Endothelial cell of umbilical vein (primary cell): ENCODE data around the gene CCDC6. TPM values are rescaled to one million over a fixed set of nuclear protein-coding genes. Genes with fewer than 3 reads are reported as not detected.

Experiments used
- BruUV-seq: library from RNA; stranded (reverse); fragments of 400-500 nt; replicated peaks from 2 replicates; lab custom pipeline; 2021; lab: Mats Ljungman, UMichigan
- CTCF ChIA-PET: fragments of 300-600, 350-600 bp; sonication (Branson Sonifier 250); formaldehyde crosslinking; loops from one replicate; lab custom pipeline; 2021; ENCODE audit warnings: antibody characterized with exemption, inconsistent platforms; lab: Charles Lee
- POLR2A ChIA-PET: fragments of 300-600, 350-600 bp; sonication (Branson Sonifier 250); formaldehyde crosslinking; loops from one replicate; lab custom pipeline; 2021; ENCODE audit warnings: antibody characterized with exemption, inconsistent platforms; lab: Charles Lee
- DNase-seq: peaks from one replicate; pipeline ENCODE4 v3.0.0-alpha.2; 2011; ENCODE audit warnings: low read depth, low spot score
- FAIRE-seq: peaks from 2 replicates; lab custom pipeline; 2011; peaks lifted over from hg19 to GRCh38; lab: Jason Lieb, UNC
- H2AFZ ChIP-seq: 2 replicates; pipeline ENCODE4 v1.6.0; 2012; ENCODE audit warnings: low read depth, low read length, control low read depth, inconsistent platforms
- H3K27ac ChIP-seq: 2 replicates; pipeline ENCODE4 v1.5.1; 2011; ENCODE audit warnings: low read depth, mild to moderate bottlenecking, control low read depth, low read length, moderate library complexity; ENCODE audit not compliant: insufficient read depth
- H3K27me3 ChIP-seq, 2 experiments: 2 replicates each; pipeline versions ENCODE4 v1.6.0 to v1.6.1; 2011; ENCODE audit warnings: low read length in 2 of 2, mixed read lengths in 1 of 2; ENCODE audit not compliant: control insufficient read depth in 2 of 2, insufficient read depth in 2 of 2
- H3K36me3 ChIP-seq, 2 experiments: 2 replicates in 1 of 2; 3 replicates in 1 of 2; pipeline ENCODE4 v1.5.1; 2011; ENCODE audit warnings: low read length in 2 of 2, mild to moderate bottlenecking in 1 of 2, moderate library complexity in 1 of 2; ENCODE audit not compliant: control insufficient read depth in 2 of 2, insufficient read depth in 2 of 2; ENCODE audit errors: extremely low read depth in 1 of 2
- H3K4me1 ChIP-seq: 3 replicates; pipeline ENCODE4 v1.5.1; 2011; ENCODE audit warnings: mild to moderate bottlenecking, low read length; ENCODE audit not compliant: control insufficient read depth, insufficient read depth; ENCODE audit errors: extremely low read depth
- H3K4me2 ChIP-seq: 2 replicates; pipeline ENCODE4 v1.6.1; 2011; ENCODE audit warnings: low read length, control low read depth, mixed read lengths; ENCODE audit not compliant: insufficient read depth
- H3K4me3 ChIP-seq, 3 experiments: fragments of 200-600 bp in 1 of 3; sonication (generic), shearing (Covaris generic) in 1 of 3; replicated peaks in 1 of 3; 2 replicates each; pipeline ENCODE4 v1.5.1; 2011 to 2016; ENCODE audit warnings: control low read depth in 3 of 3, low read length in 3 of 3, mild to moderate bottlenecking in 2 of 3, inconsistent platforms in 1 of 3, low read depth in 1 of 3, moderate library complexity in 1 of 3; ENCODE audit not compliant: insufficient read depth in 1 of 3
- H3K79me2 ChIP-seq: 2 replicates; pipeline ENCODE4 v1.6.0; 2012; ENCODE audit warnings: low read length, inconsistent platforms; ENCODE audit not compliant: control insufficient read depth, insufficient read depth
- H3K9ac ChIP-seq: replicated peaks from 2 replicates; pipeline ENCODE3; 2011; ENCODE audit warnings: low read length, control low read depth; ENCODE audit not compliant: insufficient read depth; ENCODE audit errors: extremely low read depth
- H3K9me1 ChIP-seq: replicated peaks from 3 replicates; pipeline ENCODE4 v1.6.0; 2011; ENCODE audit warnings: mild to moderate bottlenecking, low read length; ENCODE audit not compliant: control insufficient read depth, insufficient read depth; ENCODE audit errors: extremely low read depth
- H3K9me3 ChIP-seq: replicated peaks from 2 replicates; pipeline ENCODE4 v1.5.1; 2012; ENCODE audit warnings: low read length, inconsistent platforms; ENCODE audit not compliant: control insufficient read depth, insufficient read depth
- H4K20me1 ChIP-seq: replicated peaks from 2 replicates; pipeline ENCODE3; 2011; ENCODE audit warnings: mild to moderate bottlenecking, low read length; ENCODE audit not compliant: control insufficient read depth, insufficient read depth; ENCODE audit errors: extremely low read depth
- EZH2 ChIP-seq: IDR thresholded peaks from 2 replicates; pipeline ENCODE4 v1.6.1; 2012; ENCODE audit warnings: borderline replicate concordance, low read depth, mild to moderate bottlenecking, moderate library complexity, low read length, inconsistent platforms; ENCODE audit not compliant: severe bottlenecking
- GATA2 ChIP-seq: IDR thresholded peaks from 2 replicates; pipeline ENCODE4 v1.7.0; 2011; ENCODE audit warnings: low read depth, mild to moderate bottlenecking, moderate library complexity, mixed read lengths, low read length; ENCODE audit not compliant: insufficient read length, insufficient read depth
- JUN ChIP-seq: IDR thresholded peaks from 2 replicates; pipeline ENCODE4 v1.6.1; 2011; ENCODE audit warnings: borderline replicate concordance, low read depth; ENCODE audit not compliant: insufficient read length, insufficient read depth
- MYC ChIP-seq: IDR thresholded peaks from one replicate; pipeline ENCODE4 v1.6.1; 2011; ENCODE audit warnings: mild to moderate bottlenecking, low read depth, low read length
- POLR2A ChIP-seq: IDR thresholded peaks from 2 replicates; pipeline ENCODE4 v1.6.1; 2012; ENCODE audit warnings: low read depth, mild to moderate bottlenecking, control low read depth, low read length
- POLR2AphosphoS5 ChIP-seq: IDR thresholded peaks from 2 replicates; pipeline ENCODE4 v1.6.1; 2012; ENCODE audit warnings: low read depth, mild to moderate bottlenecking, control low read depth, low read length, moderate library complexity; ENCODE audit not compliant: insufficient read depth
- dilution Hi-C: fragments of 300-500 bp; cut with MboI; formaldehyde crosslinking; loops from one replicate; pipeline ENCODE4 v1.15.0; 2019; ENCODE audit warnings: low sequenced_read_pairs; ENCODE audit not compliant: extremely low pct_ligation_motif_present
- intact Hi-C: fragments of 100-400 bp; cut with micrococcal nuclease; formaldehyde crosslinking; loops from one replicate; pipeline ENCODE4 v1.10.0; 2022
- polyA plus RNA-seq, 4 experiments: library from polyadenylated mRNA; depleted of rRNA in 3 of 4; stranded (reverse) in 3 of 4; unstranded in 1 of 4; fragments of >200 nt; gene quantifications; 2 replicates each; pipeline versions ENCODE4 v1.2.1 to v1.2.3, GENCODE V29; 2011 to 2012; ENCODE audit warnings: missing spikeins in 1 of 4
- total RNA-seq: library from RNA; stranded (reverse); gene quantifications from 2 replicates; pipeline ENCODE4 v1.2.3, GENCODE V29; 2021
- TF ChIP-seq, protein P1 (sequence below): IDR thresholded peaks from 2 replicates; pipeline ENCODE4 v1.6.1; 2011; ENCODE audit not compliant: insufficient read depth, insufficient read length
- TF ChIP-seq, protein P2 (sequence below), 2 donors: IDR thresholded peaks; 1 replicate in 1 of 2; 2 replicates in 1 of 2; pipeline ENCODE4 v1.5.1; 2011; ENCODE audit warnings: low read length in 2 of 2, mild to moderate bottlenecking in 2 of 2, moderate library complexity in 2 of 2, control low read depth in 1 of 2, inconsistent platforms in 1 of 2, low read depth in 1 of 2; ENCODE audit not compliant: insufficient read depth in 1 of 2; ENCODE audit errors: extremely low read depth in 1 of 2

Gene CCDC6
- total and polyA plus RNA-seq, 2 donors (not counting 3 experiments of a cell fraction or from before 2014, with no cell fraction given), result 16.8 to 36.8 TPM

DNA sequence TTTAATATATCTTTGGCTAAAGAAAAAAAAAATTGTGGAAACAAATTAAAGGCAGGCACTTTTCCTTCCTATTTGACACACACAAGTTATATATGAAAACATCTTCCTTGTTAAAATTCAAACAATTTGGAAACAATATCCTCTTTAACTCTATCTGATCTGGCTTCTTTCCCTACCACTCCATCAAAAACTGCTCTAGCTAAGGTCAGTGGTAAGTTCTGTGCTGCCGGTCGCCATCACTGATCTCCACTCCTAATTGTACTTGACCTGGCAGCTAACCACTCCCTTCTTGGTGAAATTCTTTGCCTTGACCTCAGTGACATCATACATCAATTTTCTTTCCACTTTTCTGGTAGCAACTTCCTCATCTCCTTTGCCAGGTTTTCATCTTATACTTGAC is 105.2 kb downstream of the CCDC6 start:
- BruUV-seq, result no TSS peak
- intact Hi-C loops, result no loop called here
- CTCF ChIA-PET, result no interaction called here

More for the DNA sequence above, 105.2 kb downstream of the CCDC6 start:
- no peak for TF ChIP-seq EZH2
- TF ChIP-seq JUN, result no peak
- no peak for TF ChIP-seq POLR2AphosphoS5
- TF ChIP-seq, protein P1, sequence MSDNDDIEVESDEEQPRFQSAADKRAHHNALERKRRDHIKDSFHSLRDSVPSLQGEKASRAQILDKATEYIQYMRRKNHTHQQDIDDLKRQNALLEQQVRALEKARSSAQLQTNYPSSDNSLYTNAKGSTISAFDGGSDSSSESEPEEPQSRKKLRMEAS, result no peak
- TF ChIP-seq MYC, result no peak
- no peak for TF ChIP-seq GATA2
- TF ChIP-seq, protein P2, sequence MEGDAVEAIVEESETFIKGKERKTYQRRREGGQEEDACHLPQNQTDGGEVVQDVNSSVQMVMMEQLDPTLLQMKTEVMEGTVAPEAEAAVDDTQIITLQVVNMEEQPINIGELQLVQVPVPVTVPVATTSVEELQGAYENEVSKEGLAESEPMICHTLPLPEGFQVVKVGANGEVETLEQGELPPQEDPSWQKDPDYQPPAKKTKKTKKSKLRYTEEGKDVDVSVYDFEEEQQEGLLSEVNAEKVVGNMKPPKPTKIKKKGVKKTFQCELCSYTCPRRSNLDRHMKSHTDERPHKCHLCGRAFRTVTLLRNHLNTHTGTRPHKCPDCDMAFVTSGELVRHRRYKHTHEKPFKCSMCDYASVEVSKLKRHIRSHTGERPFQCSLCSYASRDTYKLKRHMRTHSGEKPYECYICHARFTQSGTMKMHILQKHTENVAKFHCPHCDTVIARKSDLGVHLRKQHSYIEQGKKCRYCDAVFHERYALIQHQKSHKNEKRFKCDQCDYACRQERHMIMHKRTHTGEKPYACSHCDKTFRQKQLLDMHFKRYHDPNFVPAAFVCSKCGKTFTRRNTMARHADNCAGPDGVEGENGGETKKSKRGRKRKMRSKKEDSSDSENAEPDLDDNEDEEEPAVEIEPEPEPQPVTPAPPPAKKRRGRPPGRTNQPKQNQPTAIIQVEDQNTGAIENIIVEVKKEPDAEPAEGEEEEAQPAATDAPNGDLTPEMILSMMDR (IDR thresholded peaks at IDR 0.05; ENCODE audit: extremely low read depth in 1 of 2, insufficient read depth in 1 of 2, low read depth in 1 of 2, low read length in 2 of 2), result no peak
- TF ChIP-seq POLR2A, result no peak
- Histone ChIP-seq H3K27me3 (no peaks in the 10 kb centered on the region), H2AFZ (no peak overlapping the region), H3K4me1 (no peaks in the 10 kb centered on the region), H3K4me3 (no peak overlapping the region), H3K9me3 (no peaks in the 10 kb centered on the region), H3K9me1 (no peaks in the 10 kb centered on the region), H3K9ac (no peak overlapping the region), H3K36me3 (peaks cover 2 to 14% of the 10 kb centered on the region in 2 experiments), H3K79me2 (no peaks in the 10 kb centered on the region), H3K4me2 (no peak overlapping the region), H4K20me1 (no peaks in the 10 kb centered on the region), H3K27ac (no peak overlapping the region)
- dilution Hi-C loops, result no loop called here
- POLR2A ChIA-PET, result no interaction called here
- FAIRE-seq (no peak), DNase-seq (no peak)
